EH (cell line): ENCODE results near the gene GRIN2D.

Experiments used
- DNase-seq: peaks from one replicate; pipeline ENCODE4 v3.0.0-alpha.2; 2015; ENCODE audit warnings: low read depth

GRIN2D gene

DNA sequence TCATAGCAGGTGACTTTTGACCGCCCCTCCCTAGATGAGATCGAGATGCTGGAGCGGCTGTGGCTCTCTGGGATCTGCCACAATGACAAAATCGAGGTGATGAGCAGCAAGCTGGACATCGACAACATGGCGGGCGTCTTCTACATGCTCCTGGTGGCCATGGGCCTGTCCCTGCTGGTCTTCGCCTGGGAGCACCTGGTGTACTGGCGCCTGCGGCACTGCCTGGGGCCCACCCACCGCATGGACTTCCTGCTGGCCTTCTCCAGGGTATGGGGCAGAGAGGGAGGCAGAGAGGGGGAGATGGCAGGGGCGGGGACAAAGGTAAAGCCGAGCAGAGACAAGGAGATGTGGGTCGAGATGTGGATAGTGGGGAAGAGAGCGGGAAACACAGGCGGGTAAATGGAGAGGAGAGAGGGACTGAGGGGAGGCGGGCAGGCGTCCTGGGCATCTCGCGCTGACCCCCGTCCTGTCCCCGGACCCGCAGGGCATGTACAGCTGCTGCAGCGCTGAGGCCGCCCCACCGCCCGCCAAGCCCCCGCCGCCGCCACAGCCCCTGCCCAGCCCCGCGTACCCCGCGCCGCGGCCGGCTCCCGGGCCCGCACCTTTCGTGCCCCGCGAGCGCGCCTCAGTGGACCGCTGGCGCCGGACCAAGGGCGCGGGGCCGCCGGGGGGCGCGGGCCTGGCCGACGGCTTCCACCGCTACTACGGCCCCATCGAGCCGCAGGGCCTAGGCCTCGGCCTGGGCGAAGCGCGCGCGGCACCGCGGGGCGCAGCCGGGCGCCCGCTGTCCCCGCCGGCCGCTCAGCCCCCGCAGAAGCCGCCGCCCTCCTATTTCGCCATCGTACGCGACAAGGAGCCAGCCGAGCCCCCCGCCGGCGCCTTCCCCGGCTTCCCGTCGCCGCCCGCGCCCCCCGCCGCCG lies 48.9 kb downstream of the GRIN2D start:
- DNase-seq = no peak

DNA sequence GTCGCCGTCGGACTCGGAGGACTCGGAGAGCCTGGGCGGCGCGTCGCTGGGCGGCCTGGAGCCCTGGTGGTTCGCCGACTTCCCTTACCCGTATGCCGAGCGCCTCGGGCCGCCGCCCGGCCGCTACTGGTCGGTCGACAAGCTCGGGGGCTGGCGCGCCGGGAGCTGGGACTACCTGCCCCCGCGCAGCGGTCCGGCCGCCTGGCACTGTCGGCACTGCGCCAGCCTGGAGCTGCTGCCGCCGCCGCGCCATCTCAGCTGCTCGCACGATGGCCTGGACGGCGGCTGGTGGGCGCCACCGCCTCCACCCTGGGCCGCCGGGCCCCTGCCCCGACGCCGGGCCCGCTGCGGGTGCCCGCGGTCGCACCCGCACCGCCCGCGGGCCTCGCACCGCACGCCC lies 49.8 kb downstream of the GRIN2D start:
- no peak for DNase-seq
